NCI-H2227 (cell line): ENCODE results near the gene KIAA1671.

Experiments
- DNase-seq: peaks from one replicate; lab custom pipeline; 2025; ENCODE audit not compliant: unreplicated experiment; lab: John Stamatoyannopoulos, UW

The KIAA1671 gene

DNA sequence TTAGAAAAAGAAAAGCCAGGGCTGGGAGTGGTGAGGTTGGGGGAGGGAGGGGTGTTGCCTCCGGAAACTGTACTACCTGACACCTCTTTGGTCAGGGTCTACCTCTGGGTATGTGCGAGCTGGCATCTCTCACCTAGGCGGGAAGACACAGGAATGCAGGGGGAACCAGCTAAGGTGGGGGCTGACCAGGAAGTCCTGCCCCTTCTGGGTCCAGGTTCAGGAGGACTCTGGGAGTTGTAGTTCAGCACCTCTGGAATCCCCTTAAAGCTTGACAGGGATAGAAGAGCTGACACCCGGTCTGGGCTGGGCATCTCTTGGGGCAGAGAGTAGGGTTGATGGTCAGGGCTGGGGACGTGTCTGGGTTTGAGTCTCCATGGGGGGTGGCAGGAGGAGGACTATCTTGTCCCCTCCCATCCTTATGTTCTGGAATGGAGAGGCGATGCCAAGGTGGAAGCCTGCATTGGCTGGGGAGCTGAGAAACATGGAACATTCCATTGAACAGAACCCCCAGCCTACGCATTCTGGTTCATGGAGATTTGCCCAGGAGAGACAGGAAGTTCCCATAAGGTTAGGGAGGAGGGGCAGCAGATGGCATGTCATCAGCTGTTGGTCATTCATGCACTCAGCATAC is 2.1 kb upstream of the KIAA1671 start:
- peak; percentile 42 for DNase-seq

DNA sequence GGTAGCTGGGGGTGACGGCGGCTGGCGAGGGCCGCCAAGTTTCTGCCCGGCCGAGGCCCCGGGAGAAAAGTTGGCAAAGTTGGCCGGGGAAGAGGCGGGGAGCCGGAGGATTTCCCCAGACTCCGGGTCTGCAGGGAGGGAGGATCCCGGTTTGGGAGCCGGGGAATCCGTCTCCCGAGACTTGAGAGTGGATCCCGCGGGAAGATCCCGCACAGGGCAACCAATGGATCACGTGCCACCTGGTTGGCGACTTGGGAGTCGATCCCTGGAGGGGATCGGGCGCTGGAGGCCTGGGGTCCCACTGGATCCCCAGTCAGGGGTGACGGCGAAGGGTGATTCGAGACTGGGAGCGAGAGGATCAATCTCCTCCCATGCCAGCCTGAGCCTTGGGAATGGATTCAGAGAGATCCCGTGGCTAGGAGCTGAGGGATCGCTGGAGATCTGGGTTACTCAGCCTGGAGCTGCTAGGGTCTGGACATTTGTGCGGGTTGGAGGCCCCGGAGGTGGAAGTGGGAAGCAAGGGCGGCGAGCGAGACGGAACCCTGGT is 394 bp downstream of the KIAA1671 start:
- peak; percentile 58 for DNase-seq

DNA sequence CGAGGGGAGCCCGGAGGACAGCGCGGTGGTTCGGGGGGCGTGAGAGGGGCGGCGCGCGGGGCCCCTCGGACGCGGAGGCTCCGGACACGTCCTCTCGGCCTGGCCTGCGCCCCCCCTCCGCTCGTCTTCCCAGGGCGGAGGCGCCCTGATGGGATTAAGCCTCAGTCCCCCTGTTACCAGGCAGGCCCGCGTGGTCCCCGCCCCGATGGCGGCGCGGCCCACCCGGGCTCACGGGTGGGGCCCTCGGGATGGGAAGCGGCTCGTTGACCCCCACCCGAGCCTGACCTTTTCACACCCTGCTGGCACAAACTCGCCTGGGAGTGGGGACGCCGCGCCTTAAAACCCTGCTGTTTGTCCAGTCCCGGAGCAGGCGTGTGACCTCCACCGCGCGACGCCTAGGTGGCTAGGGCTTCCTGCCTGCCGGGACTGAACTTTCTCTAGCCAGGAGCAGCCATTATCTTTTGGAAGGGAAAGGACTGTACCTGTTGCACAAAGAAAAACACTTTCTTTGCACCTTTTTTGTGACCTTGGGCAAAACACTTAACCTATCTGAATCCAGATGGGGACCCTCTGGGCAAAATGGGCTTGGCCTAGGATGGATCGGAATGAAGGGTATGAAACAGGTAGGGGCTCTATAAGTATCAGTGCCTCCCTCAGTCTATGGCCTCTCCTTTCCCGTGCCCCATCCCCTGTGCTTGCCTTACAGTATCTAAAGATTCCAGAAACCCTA is 1.0 kb downstream of the KIAA1671 start:
- DNase-seq: no peak

DNA sequence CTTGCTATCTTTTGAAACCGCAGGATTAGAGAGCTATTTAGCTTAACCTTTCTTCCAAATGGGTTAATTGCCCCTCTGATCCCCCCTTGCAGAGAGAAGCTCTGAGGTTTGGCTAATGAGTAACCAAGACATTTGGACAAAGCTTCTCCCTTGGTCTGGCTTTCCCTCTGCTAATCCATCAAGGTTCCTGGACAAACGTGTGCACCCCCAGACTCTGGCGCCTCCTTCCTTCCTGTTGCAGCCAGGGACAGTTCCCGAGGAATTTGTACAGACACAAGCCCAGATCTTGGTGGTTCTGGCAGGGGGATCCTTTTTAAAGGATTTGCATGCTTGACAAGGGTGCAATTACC is 1.6 kb downstream of the KIAA1671 start:
- no peak for DNase-seq

DNA sequence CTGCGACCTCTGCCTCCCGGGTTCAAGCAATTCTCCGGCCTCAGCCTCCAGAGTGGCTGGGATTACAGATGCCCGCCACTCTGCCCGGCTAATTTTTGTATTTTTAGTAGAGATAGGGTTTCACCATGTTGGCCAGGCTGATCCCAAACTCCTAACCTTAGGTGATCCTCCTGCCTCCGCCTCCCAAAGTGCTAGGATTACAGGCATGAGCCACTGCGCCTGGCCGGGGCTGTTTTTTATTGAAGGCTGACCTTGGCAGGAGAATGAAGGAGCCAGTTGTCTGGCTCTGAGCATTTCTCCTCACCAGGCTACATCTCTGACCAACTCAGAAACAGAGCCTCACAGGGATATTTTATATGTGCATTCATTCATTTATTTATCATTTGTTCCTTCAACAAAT is 2.3 kb downstream of the KIAA1671 start:
- no peak for DNase-seq

DNA sequence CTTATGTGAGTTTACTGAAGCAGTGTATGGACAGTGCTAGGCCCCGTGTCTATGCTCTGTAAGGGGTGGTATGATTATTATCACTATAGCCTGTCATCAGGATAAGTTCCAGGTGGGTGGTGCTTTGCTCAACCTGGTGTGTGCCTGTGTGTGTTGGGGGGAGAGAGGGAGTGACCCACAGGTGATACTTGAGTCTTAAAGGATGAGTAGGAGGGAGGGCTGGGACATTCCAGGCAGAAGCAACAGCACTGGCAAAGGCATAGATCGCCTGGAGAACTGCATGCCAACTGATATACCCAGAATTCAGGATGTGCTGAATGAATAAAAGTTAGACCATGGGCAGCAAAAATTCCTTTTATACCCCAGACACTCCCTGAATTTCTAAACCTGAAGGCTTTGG is 4.5 kb downstream of the KIAA1671 start:
- no peak for DNase-seq

DNA sequence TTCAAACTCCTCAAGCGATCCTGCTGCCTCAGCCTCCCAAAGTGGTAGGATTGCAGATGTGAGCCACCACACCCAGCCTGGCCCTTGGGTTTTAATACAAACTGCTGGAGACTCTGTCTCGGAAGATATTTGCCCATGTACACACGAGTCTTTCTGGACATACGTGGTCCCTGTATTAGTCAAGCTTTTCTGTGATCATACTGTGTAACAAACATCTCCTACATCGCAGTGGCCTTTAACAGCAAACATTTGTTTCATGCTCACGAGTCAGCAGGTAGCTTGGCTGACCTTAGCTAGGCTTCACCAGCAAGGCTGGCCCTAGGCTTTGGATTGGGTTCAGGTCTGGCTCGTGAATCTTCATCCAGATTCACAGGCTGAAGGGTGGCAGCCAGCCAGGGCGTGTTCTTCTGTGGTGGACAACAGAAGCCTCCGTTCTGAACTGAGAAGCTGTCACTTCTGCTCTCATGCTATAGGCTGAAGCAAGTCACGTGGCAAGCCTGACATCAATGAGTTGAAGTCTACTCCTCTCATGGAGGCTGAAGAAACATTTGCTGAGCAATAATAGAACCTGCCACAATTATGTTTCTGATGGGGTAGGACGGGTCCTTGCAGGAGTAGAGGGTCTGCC is 8.8 kb downstream of the KIAA1671 start:
- DNase-seq: no peak

DNA sequence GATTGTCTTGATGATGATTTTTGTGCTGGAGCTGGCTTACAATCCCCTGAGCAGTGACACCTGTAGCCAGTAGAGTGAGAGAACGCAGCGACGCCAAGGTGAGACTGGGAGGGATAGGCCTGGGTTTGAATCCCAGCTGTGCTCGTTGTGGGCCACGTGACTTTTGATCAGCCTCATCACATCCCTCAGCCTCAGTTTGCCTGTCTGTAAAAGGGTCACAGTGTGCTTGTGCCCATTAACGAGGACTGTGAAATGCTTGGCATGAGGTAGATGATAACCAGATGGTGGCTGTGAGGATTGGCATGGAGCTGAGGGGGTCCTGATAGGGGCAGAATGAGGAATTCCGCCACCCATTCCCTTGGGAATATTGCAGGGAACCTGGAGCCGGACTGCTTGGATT is 9.6 kb downstream of the KIAA1671 start:
- no peak for DNase-seq

DNA sequence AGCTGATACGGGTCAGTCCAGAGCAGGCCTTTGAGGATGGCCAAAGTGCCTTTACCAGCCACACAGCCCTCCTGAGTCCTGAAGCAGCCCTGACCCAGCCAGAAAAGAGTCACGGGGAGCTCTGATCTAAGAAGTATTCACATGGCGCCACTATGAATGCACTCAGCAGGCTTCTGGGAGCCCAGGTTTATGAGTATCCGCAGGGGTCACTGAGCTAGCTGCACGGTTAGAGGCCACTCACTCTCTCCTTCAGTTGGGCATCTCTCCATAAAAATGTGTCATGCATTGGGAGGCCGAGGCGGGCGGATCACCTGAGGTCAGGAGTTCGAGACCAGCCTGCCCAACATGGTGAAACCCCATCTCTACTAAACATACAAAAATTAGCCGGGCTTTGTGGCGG is 10.3 kb downstream of the KIAA1671 start:
- no peak for DNase-seq

DNA sequence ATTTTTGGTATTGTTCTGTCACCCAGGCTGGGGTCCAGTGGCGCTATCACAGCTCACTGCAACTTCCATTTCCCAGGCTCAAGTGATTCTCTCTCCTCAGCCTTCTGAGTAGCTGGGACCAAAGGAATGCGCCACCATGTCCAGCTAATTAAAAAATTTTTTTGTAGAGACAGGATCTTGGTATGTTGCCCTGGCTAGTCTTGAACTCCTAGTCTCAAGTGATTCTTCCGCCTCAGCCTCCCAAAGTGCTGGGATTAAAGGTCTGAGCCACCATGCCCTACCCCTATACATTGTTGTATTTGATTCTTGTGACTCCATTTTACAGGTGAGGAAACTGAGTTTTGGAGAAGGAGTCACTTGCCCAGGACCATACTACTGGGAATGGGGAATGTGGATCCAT is 11.9 kb downstream of the KIAA1671 start:
- no peak for DNase-seq

DNA sequence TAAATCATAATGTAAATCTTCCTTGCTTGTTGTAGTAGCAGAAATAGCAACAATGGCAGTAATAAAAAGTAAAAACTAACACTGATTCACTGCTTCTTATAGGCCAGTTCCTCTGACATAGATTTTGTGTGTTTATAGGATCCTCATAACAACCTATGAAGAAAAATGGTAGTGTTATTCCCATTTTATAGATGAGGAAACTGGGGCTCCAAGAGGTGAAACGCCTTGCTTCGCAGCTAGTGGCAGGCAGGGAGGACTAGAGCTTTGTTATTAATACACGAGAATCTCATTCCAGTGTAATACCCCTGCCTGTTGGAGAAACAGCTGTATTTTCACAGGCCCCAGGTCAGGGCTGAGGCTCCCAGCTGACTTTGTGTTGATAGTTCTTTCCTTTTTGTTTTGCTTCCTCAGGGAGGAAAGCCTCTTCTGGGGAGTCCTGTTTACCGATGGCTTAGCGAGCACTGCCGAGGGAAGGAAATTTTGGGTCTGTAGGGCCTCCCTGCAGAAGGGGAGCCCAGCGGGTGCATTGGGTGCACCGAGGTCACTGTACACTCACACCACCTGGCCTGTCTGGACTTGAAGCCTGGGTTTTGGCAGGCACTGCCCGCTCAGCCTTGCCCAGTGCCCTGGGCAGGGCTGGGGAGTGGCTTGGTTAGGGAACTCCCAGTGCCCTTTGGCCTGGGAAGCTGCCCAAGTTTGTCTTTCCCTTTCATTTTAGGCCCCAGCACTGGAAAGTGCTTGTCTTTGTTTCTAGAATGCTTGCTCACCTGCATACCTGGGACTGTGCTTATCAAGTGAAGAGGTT is 13.5 kb downstream of the KIAA1671 start:
- DNase-seq: no peak

DNA sequence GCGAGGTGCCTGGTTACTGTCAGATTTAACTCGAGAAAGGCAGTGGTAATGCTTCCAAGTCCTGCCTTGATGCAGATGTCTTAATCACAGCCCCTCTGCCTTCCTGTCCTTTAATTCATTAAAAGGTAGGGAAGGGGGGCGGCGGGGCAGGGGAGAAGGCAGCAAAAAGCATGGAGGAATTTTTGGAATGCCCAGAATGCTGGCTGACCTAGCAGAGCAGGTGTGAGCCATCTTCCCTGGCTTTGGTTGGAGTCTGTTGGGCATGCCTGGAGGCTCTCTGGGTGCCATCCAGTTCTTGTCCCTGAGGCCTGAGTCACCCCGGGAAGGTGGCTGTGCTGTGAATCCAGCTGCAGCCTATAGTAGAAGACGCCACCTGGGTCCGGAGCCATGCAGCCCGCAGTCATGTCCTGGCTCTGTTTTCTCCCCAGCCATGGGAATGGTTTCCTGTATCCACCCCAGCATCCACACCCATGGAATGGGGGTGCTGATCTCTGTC is 15.6 kb downstream of the KIAA1671 start:
- no peak for DNase-seq

DNA sequence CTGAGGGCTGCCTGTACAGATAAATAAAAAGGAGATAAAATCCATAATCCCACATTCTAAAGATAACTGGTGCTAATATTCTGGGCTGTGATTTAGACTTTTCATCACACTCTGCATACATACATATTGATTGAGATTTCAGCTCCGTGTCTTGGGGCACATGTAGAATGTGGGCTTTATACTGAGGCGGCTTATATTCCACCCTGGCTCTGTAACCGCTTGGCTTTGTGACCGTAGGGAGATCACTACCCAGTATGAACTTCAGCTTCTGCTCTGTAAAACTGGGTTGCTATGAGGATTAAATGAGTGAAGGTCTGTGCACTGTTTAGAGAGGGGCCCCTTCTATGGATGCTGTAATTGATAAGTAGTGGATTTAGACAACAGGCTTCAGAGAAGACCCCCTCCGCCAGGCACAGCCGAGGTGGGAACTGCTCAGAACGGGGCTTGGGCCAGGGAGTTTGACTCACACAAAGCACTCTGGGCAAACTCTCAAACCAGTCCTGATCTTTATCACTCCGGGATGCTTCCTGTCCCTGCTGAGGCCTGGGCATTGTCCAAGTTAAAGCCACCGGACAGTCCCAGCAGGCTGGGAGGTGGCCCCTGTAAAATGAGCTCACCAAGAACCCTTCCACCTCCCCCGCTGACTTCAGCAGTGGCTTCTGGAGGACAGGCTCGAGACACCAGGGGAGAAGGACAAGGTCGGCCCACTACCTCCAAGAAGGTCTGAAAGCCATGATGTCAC is 17.2 kb downstream of the KIAA1671 start:
- no peak for DNase-seq

DNA sequence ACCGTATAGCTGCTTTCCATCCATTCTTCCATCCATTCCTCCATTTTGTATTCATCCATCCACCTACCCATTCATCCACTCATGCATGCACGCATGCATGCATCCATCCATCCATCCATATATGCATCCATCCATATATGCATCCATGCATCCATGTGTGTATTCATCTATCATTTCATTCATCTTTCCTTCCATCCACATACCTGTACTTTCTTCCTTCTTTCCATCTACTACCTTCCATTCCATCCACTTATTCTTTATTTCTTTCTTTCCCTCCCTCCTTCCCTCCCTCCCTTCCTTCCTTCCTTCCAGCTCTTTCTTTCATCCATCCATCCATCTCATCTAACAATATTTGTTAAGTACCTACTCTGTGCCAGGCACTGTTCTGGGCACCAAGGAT is 19.9 kb downstream of the KIAA1671 start:
- no peak for DNase-seq

DNA sequence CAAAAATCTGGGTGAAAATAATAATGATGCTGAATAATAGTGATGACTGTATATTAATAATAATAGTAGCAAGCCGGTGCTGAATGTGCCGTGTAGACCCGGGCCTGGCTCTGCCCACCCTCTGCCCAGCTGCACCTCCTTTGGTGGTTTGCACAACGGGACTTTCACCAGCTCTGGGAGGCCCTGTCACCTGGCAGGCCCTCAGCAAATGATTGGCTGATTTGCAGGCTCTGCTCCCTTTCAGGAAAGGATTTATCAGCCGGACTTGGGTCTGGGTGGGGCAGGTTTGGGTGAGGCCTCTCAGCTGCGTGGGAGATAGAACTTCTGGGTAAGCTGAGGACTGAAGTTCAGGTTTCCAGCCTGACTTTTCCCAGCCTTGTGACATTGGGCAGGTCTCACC is 21.4 kb downstream of the KIAA1671 start:
- DNase-seq: no peak

DNA sequence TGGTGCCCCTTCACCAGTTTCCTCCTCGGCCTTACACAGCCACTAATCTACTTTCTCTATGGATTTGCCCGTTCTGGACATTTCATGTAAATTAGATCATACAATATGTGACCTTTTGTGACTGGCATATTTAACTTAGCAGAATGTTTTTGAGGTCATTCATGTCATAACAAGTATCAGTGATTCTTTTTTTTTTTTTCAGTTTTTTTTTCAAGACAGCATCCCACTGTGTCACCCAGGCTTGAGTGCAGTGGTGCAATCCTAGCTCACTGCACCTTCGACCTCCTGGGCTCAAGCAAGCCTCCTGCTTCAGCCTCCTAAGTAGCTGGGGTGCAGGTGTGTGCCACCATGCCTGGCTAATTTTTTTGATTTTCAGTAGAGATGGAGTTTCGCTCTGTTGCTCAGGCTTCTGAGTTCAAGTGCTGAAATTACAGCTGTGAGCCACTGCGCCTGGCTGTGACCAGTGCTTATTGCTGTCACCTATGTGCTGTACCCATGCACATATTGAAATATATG is 22.7 kb downstream of the KIAA1671 start:
- no peak for DNase-seq

DNA sequence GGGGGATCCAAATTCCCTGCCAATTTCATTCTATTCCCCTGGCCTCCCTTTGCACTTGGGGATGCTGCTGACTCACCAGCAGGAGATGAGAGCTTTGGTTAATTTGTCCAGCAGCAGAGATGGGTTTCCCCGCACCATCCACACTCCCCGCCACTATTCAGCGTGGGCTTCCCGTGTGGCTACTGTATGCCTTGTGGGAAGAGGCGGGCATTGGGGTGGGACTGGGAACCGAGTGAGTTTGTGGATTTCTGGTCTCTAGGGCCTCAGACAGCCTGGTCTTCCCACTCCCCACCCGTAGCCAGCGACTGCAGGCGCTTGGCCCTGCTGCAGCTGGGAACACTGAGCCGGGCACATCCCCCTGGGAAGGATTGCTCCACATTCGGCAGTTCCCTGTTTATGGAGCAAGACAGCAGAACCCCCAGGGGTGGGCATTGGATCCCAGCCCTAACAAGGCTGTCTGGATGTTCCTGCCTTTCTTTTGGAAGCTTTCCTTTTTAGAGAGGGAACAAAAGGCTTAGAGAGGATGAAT is 23.4 kb downstream of the KIAA1671 start:
- DNase-seq: no peak

DNA sequence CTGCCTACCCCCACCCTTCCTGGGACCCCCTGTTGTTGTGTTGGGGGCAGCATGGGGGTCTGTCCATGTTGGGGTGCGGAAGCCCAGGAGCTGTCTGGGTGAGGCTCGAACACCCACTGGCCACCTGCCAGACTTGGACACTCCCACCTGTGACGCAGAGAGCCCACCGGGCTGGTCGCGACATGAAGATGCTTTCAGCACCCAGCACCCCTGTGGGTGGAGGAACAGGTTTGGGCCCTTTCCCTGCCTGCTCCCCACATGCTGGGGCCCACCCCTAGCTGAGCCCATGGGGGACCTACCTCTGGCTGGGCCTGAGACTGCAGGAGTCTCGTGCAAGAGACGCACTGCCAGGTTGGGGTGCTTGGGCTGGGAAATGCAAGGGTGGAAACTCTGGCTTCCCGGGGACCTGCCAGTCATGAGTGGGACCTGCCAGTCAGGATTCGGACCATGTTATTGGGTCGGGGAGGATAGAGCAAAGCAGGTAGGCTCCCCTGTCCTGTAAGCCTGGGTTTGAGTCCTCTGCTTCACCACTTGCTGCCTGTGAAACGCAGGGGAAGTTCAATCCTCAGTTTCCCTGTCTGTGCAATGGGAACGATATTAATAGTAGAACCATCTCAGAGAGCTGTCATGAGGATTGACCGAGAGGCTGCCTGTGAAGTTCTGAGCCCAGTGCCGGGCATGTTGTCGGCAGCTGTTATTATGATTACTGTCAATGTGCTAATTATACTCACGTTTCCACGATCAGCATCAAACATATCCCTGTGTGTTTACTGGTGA is 24.1 kb downstream of the KIAA1671 start:
- no peak for DNase-seq
